Tibial nerve (tissue), 3 donors: Measurements from ENCODE around the gene MED13L.

ENCODE experiments used
- POLR2A ChIP-seq, 2 donors: fragments of 450-650 bp; IDR thresholded peaks; one replicate each; pipeline ENCODE4 v1.6.1; 2017; ENCODE audit warnings: antibody characterized with exemption in 2 of 2, mild to moderate bottlenecking in 2 of 2, moderate library complexity in 2 of 2
- TF ChIP-seq, protein P1 (sequence below), 5 experiments: fragments of 200-600 bp in 3 of 5; fragments of 450-650 bp in 2 of 5; sonication (generic) in 3 of 5; IDR thresholded peaks; one replicate each; pipeline ENCODE4 v1.5.1; 2016 to 2019; ENCODE audit warnings: antibody characterized with exemption in 5 of 5, mild to moderate bottlenecking in 3 of 5, moderate library complexity in 2 of 5

DNA sequence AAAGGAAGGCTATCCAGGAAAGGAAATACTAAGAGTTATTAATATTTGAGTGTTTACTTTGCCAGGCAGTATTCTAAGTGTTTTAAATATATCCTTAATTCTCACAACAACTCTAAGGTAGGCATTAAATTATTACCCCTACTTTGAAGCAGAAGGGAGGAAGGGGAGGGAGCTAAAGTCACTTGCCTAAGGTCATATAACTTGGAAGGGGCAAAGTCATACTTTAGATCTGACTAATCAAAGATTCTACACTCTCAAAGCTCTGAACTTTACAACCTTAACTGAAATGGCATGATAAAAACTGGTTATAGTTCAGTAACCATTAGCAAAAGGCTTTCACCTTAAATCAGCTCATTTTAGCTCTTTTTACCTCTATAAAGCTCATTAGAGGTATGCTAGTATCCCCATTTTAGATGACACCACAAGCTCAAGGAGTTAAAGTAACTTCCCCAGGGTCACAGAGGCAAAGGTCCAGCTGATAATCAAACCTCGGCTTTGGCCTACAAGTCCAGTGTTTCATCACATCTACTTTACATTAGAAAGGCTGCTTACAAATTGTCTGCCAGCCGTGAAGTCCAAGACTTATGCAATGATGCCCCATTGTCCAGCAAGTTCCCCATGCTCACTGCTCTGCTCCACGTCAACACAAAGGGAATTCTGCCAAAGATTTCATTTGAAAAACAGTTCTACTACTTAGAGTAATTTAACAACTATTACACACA is 223.9 kb downstream of the MED13L start:
- no peak for TF ChIP-seq POLR2A (IDR thresholded peaks at IDR 0.05)
- TF ChIP-seq, protein P1, sequence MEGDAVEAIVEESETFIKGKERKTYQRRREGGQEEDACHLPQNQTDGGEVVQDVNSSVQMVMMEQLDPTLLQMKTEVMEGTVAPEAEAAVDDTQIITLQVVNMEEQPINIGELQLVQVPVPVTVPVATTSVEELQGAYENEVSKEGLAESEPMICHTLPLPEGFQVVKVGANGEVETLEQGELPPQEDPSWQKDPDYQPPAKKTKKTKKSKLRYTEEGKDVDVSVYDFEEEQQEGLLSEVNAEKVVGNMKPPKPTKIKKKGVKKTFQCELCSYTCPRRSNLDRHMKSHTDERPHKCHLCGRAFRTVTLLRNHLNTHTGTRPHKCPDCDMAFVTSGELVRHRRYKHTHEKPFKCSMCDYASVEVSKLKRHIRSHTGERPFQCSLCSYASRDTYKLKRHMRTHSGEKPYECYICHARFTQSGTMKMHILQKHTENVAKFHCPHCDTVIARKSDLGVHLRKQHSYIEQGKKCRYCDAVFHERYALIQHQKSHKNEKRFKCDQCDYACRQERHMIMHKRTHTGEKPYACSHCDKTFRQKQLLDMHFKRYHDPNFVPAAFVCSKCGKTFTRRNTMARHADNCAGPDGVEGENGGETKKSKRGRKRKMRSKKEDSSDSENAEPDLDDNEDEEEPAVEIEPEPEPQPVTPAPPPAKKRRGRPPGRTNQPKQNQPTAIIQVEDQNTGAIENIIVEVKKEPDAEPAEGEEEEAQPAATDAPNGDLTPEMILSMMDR (IDR thresholded peaks at IDR 0.05): no peak
